Activated T-helper 1 cell treated with anti-CD3 and anti-CD28 coated beads, Interleukin-2, amount 50 U/mL, for 16 hours (primary cell): ENCODE results near the gene SLC27A2.

Experiments
- DNase-seq, 2 donors: peaks; one replicate each; pipeline ENCODE4 v3.0.0-alpha.2; 2020; ENCODE audit warnings: low read depth in 1 of 2, low spot score in 1 of 2

The SLC27A2 gene

DNA sequence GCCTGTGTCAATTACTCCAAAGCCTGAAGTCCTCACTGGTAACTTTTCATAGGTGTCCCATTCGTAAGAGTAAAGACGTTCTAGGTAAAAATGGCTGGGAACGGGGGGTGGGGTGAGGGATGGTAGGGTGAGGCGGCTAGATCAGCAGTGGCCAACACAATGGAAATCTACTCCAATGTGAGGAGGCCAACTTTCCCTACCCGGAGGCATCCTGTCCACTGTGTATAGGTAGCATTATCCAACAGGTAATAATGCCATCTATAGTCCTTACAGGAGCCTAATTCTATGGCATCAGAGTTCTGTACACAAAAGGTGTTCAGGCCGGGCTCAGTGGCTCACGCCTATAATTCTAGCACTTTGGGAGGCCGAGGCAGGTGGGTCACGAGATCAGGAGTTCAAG lies 54.4 kb downstream of the SLC27A2 start:
- DNase-seq: no peak

DNA sequence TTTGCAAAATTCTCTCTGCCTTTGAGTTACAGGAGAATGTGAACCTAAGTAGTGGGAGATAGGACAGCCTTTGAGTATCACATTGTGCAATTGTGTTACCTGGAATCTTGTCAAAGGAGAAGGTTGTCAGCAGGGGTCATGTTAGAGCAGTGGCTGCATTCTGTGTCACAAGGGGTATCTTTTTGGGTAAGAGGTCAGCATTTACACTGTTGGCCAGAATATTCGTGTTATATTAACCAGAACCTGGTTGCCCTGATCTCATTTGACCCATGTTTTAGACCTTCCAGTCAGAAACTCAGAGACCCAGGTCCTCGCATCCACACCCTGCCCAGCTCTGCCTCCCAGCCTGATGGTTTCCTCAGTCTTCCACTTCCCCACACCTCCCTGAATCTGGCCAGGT lies 56.3 kb downstream of the SLC27A2 start:
- DNase-seq: no peak

DNA sequence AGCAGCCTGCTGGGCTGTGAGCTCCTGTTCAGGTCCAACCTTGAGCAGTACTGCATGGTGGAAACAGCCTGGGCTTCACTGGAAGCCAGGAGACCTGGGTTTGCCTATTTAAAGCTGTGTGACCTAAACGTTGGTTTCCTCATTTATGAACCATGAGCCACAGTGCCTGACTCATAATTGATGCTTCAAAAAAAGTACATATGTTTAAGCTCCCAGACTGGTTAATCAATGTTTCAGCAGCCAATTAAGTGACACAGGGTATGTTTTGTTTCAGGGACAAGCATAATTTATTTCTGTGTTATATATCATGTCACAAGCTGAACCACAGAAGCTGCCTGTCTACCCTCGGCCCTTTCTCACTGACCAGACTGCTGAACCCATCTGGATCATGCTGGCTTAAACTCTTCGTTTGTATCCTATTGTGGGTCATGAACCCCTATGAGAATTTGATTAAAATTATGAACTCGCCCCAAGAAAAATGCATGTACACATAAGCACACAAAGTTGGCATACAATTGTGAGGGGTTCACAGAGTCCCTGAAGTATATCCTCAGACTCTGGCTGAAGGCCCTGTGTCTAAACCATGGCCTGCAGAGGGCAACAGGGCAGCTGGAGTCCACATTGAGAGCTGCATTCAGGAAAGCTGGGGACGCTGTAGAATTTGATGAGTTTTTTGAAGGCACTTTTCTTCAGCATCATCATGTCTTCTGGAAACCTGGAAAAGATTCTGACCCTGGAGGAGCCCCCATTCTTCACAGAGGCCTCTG lies 59.9 kb downstream of the SLC27A2 start:
- no peak for DNase-seq

DNA sequence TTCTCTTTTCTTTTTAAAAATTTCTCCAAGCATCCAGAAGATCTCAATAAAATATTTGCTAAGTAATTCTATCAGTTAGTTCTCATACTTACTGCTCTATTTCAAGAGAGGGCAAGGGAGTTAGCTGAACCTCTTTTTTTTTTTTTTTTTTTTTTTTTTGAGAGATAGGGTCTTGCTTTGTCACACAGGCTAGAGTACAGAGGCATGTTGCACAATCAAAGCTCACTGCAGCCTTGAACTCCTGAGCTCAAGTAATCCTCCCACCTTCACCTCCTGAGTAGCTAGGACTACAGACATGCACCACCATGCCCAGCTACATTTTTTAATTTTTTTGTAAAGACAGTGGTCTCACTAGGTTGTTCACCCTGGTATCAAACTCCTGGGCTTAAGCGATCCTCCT lies 62.2 kb downstream of the SLC27A2 start:
- DNase-seq: no peak

DNA sequence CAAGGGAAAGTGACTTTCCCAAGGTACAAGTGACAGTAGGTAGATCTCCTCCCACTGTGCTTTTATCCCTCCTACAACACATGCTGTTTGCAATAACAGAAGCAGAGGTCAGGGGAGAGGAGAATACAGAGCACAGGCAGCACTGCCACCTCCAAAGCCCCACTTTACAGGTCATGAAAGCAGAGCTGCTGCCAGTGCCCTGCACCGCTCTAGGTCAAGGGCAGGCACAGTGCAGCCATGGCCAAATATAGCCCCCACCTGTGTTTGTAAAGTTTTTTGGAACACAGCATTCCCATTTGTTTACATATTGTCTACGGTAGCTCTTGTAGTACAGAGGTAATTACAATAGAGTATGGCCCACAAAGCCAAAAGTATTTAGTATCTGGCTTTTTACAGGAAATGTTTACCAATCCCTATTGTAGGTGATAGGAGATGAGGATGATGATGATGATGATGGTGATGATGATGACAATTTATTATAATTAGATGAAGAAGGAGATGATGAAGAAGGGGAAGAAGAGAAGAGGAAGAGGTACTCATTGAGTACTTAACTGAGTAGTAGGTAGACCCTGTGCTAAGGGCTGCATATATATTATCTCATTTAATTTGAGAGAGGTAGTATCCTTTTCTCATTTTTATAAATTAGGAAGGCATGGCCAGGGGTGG lies 63.1 kb downstream of the SLC27A2 start:
- DNase-seq: no peak

DNA sequence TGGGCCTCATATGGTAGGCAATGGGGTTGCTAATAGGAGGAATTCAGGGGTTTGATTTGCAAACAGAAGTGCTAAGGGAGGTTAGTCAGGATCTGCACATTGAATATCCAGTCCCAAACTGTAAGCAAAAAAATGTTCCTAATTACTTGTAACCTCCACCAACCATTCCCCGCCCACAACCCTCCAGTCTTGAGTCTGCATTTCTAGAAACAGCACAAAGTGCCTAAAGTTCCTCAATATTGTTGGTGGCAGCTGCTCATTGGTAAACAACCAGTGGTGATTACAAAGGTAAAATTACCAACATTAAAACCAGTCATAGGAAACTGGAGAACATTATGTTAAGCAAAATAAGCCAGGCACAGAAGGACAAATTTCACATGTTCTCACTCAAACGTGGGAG lies 64.6 kb downstream of the SLC27A2 start:
- no peak for DNase-seq

DNA sequence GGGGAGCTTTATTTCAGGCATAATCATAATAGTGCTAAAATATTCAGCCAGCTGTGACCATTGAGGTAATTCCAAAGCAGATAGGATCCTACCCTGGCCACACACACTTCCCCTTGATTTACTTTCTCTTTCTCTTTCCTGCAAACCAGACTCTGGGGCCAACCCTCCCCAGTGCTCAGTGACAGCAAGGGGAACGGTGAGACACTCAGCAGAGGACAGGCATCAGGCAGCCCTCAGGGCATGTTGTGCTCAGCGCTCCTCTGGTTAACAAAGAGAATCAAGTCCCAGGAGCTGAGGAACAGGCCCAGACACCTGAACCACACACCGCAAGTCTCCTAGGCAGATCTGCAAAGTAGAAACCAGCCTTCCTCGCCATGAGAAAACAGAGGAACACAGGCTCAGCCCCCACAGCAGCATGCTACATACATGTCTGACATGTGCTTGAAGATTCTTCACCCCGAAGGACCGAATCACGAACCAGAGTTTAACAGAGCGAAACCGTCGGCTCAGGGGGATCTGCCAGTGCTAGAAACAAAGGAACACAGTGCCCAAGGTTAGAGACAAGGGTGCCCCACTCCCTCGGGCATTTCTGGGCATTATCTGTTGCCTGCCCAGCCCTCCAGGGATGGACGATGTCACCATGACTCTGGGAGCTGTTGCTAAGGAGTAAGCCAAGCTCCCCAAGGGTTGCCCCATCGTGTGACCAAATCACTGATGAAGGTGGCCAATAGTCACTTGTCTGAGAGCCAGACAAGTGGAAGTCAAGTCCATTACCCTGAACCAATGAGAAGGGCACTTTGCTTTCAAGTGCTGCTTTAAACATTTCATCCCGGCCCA lies 66.0 kb downstream of the SLC27A2 start:
- no peak for DNase-seq

DNA sequence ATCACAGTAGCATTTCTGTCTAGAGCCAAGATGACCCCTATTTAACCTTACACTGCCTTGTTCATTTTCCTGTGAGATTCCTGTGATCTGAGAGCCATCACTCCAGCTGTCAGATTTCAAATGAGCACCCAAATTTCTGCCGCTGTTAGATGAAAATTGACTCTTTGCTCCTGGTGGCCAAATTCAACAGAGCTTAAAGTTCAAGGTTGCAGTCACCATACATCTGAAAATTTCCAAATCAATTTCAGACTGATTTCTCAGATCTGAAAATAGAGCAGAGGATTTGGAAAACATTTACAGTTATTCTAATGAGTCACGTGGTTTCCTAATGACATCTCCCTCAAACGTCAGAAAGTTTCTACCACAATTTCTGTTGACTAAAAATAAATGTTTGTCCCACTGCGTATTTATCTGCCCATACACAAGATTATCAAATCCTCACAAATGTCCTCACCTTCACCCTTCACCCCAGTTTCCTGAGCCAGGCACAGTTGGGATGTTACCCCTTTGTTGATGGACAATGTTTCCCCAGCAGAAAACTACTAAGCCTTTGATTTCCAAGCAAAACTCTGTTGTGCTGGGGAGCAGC lies 67.1 kb downstream of the SLC27A2 start:
- no peak for DNase-seq

DNA sequence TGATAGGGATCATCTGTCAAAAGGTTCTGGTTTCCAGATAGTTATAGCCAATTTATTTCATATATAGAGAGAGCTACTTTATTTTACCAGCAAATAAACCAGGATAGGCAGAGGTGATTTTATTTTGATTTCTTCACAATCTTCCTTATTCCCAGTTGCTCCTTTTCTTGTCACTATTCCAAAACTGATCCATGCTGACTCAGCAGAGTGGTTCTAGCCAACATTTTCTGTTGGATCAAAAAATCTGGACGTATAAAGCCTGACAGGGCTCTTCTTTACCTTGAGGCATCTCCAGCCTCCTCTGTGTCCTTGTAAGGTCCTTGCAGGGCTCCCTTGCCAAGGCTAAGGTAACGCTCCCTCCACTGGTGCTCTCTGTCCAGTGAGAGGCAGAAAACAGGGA lies 67.7 kb downstream of the SLC27A2 start:
- DNase-seq: no peak

DNA sequence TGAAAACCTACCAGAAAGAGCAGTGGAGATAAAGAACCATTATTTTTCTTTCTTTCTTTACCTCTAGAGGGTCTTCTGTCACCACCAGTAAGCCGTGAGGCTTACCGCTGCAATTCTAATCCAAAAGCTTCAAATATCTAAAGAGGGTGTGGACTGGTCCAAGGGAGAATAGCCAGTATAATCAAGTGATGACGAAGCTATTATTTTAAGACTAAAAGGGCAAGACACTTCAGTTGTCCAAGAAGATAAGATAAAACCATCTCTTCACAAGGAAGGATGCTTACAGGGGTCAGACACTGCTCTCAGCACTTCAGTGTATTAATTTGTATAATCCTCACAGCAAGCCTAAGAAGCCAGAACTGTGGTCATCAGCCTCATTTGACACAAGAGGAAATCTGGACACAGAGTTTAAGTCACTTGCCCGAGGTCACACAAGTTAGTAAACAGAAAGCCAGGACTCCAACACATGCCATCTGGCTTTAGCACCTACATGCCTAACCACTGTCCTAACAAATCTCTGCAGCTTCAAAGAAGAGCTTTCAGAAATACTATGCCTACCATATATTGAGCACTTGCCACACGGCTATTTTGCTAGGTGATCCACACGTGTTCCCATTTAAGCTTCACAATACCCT lies 68.9 kb downstream of the SLC27A2 start:
- no peak for DNase-seq

DNA sequence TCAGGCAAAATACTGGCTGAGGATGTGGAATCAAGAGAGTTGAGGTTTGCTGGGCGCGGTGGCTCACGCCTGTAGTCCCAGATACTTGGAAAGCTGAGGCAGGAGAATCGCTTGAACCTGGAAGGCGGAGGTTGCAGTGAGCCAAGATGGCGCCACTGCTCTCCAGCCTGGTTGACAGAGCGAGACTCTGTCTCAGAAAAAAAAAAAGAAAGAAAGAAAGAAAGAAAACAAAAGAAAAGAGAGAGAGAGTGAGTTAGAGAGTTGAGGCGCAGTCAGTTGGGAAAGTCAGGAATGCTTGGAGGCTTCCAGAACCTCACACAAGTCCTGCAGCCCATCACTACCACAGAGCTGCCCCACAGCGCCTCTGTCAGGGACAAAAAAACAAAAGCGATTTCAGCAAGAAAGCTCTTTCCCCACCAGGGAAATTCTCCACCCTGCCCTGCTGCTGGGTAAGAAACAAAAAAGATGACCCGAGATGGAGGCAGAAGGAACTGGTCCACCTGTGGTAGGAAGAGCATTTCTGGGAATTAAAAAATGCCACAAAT lies 69.7 kb downstream of the SLC27A2 start:
- DNase-seq: no peak

DNA sequence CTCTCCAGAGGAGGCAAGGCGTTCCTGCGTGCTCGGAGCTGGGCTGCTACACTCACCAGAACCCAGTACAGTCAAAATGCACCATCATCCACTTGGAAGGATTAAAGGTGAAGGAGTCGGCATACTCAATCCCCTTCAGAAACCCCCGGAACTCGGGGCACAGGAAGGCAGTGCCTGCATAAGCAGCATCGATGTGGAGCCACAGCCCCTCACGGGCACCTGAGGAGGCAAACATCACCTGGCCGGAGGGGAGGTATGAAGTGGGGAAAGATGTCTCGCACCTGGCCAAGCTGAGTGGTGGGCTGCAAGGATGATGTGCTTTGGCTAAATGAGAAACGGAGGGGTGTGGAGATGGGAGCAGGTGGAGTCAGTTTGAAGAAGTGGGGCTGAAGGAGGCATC lies 70.6 kb downstream of the SLC27A2 start:
- DNase-seq: no peak

DNA sequence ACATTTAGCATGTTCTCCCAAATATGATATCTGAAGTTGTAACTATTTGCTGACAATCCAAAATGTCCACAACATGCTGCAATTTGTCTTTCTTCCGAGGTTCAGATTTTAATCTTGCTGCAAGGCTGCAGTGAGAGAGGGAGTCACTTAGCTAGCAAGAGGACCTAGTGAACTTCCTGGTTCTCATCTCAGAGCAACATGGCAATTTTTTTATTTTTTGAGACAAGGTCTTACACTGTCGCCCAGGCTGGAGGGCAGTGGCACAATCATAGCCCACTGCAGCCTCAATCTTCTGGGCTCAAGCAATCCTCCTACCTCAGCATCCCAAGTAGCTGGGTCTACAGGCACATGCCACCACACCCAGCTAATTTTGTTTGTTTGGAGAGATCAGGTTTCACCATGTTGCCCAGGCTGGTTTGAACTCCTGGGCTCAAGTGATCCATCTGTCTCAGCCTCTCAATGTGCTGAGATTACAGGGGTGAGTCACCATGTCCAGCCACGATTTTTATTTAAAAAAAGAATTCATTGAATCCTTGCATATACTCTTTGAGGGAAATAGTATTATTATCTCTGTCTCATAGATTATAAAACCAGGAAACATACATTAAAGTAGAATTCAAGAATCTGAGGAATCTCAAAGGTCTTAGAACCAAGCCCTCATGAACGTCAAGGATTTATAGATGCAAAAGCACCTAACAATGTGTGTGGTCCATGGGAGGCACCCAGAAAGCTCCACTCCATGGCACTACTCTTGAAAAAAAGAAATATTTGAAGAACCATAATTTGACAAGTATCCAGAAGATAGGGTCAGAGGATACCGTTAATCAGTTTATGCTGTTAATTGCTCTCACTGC lies 74.4 kb downstream of the SLC27A2 start:
- DNase-seq: no peak

DNA sequence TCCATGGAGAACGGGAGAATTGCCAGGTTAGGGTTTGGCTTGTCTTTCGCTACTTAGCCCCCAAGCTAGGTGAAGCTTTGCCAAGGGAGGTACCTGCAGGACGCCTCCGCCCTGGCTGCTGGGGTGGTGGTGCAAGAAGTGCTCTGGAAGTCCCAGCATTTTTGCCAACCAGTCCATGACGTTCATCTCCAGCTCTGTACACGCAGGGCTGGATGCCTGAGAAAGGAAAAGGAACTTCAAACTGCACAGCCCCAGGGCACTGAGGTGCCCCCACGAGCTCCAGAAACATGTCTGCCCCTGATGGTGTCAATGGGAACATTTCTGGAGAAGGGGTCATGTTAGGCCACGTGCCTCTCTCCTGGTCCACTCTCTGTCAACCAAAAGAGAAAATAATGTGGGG lies 75.3 kb downstream of the SLC27A2 start:
- DNase-seq: no peak

DNA sequence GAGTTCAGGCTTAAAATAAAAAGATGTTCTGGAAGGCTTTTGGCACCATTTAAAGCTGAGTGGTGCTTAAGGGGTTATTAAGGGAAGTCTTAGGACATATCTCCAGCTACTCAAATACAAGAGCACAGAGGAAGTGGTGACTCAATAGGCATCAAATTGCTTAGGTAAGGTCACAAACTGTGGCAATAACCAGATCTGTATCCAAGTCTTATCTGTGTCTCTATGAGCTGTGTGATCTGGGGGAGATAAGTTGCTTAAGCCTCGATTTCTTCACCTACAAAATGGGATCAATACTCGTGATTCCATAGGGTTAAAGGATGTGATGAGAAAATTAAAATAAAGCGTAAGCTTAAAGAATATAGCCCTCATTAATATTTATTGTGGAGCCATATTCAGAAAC lies 75.9 kb downstream of the SLC27A2 start:
- no peak for DNase-seq

DNA sequence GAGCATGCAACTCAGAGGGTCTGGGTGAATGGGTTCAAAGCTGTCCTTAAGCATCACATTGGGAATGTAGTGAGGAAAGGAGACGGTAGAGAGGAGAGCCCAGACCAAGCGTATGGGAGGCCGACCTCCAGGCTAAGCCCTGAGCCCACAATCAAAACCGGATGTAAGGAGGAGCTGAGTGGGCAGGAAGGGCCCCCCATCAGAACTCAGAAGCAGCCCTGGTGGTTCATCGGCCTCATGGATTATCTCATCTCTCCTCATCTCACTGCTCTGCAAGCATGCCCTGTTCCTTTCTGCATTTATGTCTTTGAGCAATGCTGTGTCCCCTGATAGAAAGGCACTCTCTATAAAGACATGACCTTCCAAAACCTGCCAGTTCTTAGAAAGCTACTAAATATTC lies 77.3 kb downstream of the SLC27A2 start:
- DNase-seq: no peak

DNA sequence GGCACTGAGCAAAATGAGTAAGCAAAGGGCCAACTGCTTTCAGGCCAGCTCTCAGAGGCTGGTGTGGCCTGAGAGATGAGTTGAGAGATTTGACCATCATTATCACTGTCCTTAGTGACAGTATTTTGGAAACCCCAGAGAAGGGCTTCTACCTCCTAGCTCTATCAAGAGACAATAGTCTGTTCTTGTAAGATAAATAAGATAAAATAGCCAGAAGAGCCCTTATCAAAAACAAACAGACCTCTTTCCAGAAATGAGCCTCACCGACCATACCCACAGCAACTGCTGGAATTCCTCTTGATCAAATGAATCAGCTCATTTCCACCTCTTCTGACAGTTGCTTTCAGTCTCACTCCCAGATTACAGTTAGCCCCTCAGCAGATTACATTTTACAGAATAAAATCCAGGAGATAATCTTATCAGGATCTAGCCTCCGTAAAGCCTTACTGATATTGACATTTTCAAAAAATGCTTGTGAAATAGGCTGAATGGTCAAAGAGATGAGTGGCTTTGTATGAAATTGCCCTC lies 79.0 kb downstream of the SLC27A2 start:
- DNase-seq: no peak

DNA sequence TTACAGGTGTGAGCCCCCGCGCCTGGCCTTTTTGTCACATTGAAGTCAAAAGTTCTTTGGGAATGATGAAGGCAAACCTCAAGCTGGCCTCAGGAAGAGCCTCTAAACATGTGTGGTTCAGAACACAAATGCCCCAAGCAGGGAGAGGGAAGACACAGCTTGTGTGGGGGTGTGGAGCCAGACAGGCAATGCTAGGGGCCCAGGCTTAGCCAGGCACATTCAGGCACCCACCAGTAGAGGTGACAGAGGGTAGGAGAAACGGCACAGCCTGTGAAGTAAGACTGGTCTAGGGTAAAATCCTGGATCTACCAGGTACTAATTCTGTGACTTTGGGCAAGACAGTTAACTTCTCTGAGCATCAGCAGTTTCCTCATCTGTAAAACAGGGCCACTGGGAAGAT lies 80.0 kb downstream of the SLC27A2 start:
- no peak for DNase-seq

DNA sequence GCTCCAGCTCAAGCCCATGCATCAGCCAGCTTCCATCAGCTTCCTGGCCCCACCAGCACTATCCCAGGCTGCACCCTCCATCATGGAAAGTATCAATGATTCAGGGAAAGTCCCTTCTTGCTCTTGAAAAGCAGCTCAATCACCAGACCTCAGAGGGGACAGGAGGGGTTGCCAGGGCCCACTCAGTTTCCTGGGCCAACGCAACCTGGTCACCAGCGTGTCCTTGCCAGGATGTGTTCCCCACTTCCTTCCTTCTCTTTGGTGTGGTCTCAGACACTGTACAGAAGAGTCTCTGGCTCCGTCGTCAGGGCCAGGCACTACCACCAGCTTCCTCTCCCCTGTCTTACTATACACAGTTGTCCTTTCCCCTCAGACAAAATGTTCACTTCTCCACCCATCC lies 80.5 kb downstream of the SLC27A2 start:
- DNase-seq: no peak

DNA sequence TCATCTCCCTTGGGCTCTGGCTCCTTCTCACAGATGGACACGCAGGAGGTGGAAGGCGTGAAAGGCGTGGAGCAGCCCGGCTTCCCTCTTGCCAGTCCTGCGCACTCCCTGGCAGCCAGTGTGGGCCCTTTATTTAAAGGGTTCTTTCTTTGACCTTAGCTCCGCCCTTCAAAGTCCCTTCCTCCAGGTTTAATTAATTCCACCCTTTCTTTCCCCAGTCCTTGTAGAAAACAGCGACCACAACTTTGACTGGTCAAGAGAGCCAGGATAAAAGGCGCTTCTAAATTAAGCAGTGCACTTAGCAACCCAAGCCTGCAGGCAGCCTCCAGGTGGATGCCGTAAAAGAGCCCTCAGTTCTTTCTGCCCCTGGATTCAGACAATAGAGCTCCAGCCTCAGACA lies 83.6 kb downstream of the SLC27A2 start, which contains the start of gene HDC:
Gene HDC (minus strand): TSS at position 107 of the 400 bp plus-strand sequence. CDS start 103 bp downstream, at position 4.
- DNase-seq: no peak
